ENCODE results near the gene FALEC. TPM values are rescaled to one million over a fixed set of nuclear protein-coding genes. Genes with fewer than 3 reads are reported as not detected.
"Not testable (repeated sequence)": the region's sequence is repeated elsewhere in the genome, so short reads cannot be mapped to it uniquely, and the experiment has no call there.

FALEC gene
- polyA plus RNA-seq, 2 of the 4 experiments (the other 2 are of a cell fraction): 0.36 to 0.80 TPM

- not testable (repeated sequence) for H3K9me3 ChIP-seq; ATAC-seq; H3K4me2 ChIP-seq; FAIRE-seq; H3K4me3 ChIP-seq; DNase-seq (ENCODE audit: low read depth in 1 of 2, low spot score in 1 of 2)
- Histone ChIP-seq H3K4me1 (peaks cover 81% of the 10 kb centered on the region), H3K27ac (peak overlapping the region; percentile 97 to 99; a peak in 4 of 6 replicates)
- TF ChIP-seq FOSB (CRISPR knock-in tag; IDR thresholded peaks at IDR 0.05): 0 out of 2 replicates have a peak, but pooled peaks have one; percentile 1
- ChIA-PET CTCF (interaction anchor here (1.7 to 11.6 kb wide), 3 partner anchors 13 to 59 kb away, joined by 3 to 210 read pairs (median 140); partner anchors contain the start of genes ENSA and MCL1), POLR2A (interaction anchor here (0.5 to 7.6 kb wide), 4 partner anchors 12 to 202 kb away, joined by 3 to 201 read pairs (median 4); partner anchors contain the start of genes GOLPH3L, MCL1 and RPRD2)
- WGBS (ENCODE audit: missing lambda C conversion rate): 92% methylated on average over 14 of the region's 14 CpGs
Observed at GRCh38 chr1:150565240-150565991, 49.9 kb downstream of the FALEC start.

- no peak overlapping the region for H3K4me3 ChIP-seq
- ATAC-seq: no peak
- H3K4me2 ChIP-seq: peak overlapping the region; percentile 65
- POLR2A ChIA-PET: interaction anchor here (1.0 to 7.6 kb wide), 4 partner anchors 11 to 130 kb away, joined by 3 to 201 read pairs (median 46); partner anchors contain the start of genes ENSA, GOLPH3L and MCL1
- no peak for DNase-seq (ENCODE audit: low read depth in 1 of 2, low spot score in 1 of 2)
- CTCF ChIA-PET: interaction anchor here (0.9 to 11.6 kb wide), 4 partner anchors 12 to 57 kb away, joined by 3 to 210 read pairs (median 72); partner anchors contain the start of genes ENSA and MCL1
- peak overlapping the region; percentile 79 to 99 for H3K27ac ChIP-seq
- FAIRE-seq: no peak
- TF ChIP-seq CBX8 (IDR thresholded peaks at IDR 0.05) (no peak), SMC3 (IDR thresholded peaks at IDR 0.05) (no peak), CHD2 (IDR thresholded peaks at IDR 0.05; ENCODE audit: low read length, partially characterized antibody) (no peak), FOSB (CRISPR knock-in tag; IDR thresholded peaks at IDR 0.05) (peak; percentile 9; the same call in 1 of the 2 replicates), TFCP2L1 (CRISPR knock-in tag; IDR thresholded peaks at IDR 0.05) (0 out of 2 replicates have a peak, but pooled peaks have one; percentile 24), POLR2AphosphoS2 (conservative IDR thresholded peaks at IDR 0.05; ENCODE audit: low read length) (peak; percentile 22; the same call in 1 of the 2 replicates)
- H3K9me3 ChIP-seq: no peaks in the 10 kb centered on the region
- 96% methylated on average over 12 of the region's 12 CpGs for WGBS (ENCODE audit: missing lambda C conversion rate)
- H3K4me1 ChIP-seq: peaks cover 85% of the 10 kb centered on the region
Observed at GRCh38 chr1:150566589-150567340, 51.2 kb downstream of the FALEC start.

- ChIA-PET POLR2A (interaction anchor here (1.1 to 4.7 kb wide), 3 partner anchors 11 to 130 kb away, joined by 5 to 84 read pairs (median 7); partner anchors contain the start of genes ENSA, GOLPH3L and MCL1), CTCF (interaction anchor here (0.5 to 11.6 kb wide), 7 partner anchors 8 to 381 kb away, joined by 3 to 210 read pairs (median 4); partner anchors contain the start of genes ENSA and MCL1)
- H3K4me2 ChIP-seq: peak overlapping the region; percentile 65
Observed at GRCh38 chr1:150567341-150567716, 51.8 kb downstream of the FALEC start.

GRCh38 chr1:150567717-150568593, 52.4 kb downstream of the FALEC start:
- no peak for FAIRE-seq
- ATAC-seq: peak; percentile 30 to 49
- 40% methylated on average over 10 of the region's 10 CpGs for WGBS (ENCODE audit: missing lambda C conversion rate)
- no peaks in the 10 kb centered on the region for H3K9me3 ChIP-seq
- H3K4me3 ChIP-seq: no peak overlapping the region
- H3K27ac ChIP-seq: peak overlapping the region; percentile 79 to 99
- peak; percentile 43 to 77 for DNase-seq (ENCODE audit: low read depth in 1 of 2, low spot score in 1 of 2)
- ChIA-PET POLR2A (interaction anchor here (0.7 to 4.7 kb wide), 5 partner anchors 8 to 439 kb away, joined by 3 to 84 read pairs (median 5); partner anchors contain the start of genes ENSA, GOLPH3L, MCL1 and MINDY1), CTCF (interaction anchor here (0.5 to 11.6 kb wide), 11 partner anchors 8 to 382 kb away, joined by 3 to 210 read pairs (median 4); partner anchors contain the start of genes ENSA and MCL1)
- H3K4me2 ChIP-seq: peak overlapping the region; percentile 65
- H3K4me1 ChIP-seq: peaks cover 87% of the 10 kb centered on the region
- TF ChIP-seq TP53 (CRISPR knock-in tag; IDR thresholded peaks at IDR 0.05): peak; percentile 21; the same call in 1 of the 2 replicates
- no peak for TF ChIP-seq NPAS2 (CRISPR knock-in tag; IDR thresholded peaks at IDR 0.05; ENCODE audit: borderline replicate concordance)
- peak; percentile 74 for TF ChIP-seq HOXA7 (CRISPR knock-in tag; IDR thresholded peaks at IDR 0.05)
- peak; percentile 53; the same call in 1 of the 2 replicates for TF ChIP-seq USF2 (IDR thresholded peaks at IDR 0.05)
- peak; percentile 79; the same call in 1 of the 2 replicates for TF ChIP-seq RARB (CRISPR knock-in tag; IDR thresholded peaks at IDR 0.05)
- no peak for TF ChIP-seq SREBF2 (IDR thresholded peaks at IDR 0.05)
- peak; percentile 97 for TF ChIP-seq POLR2AphosphoS2 (conservative IDR thresholded peaks at IDR 0.05; ENCODE audit: low read length)
- TF ChIP-seq HDAC2 (IDR thresholded peaks at IDR 0.05): no peak
- TF ChIP-seq ZSCAN20 (CRISPR knock-in tag; IDR thresholded peaks at IDR 0.05): no peak
- TF ChIP-seq FOSL2 (IDR thresholded peaks at IDR 0.05): no peak
- 0 out of 2 replicates have a peak, but pooled peaks have one; percentile 11 for TF ChIP-seq FOSL2 (CRISPR knock-in tag; IDR thresholded peaks at IDR 0.05)
- TF ChIP-seq FOXS1 (CRISPR knock-in tag; IDR thresholded peaks at IDR 0.05): peak; percentile 65; the same call in 1 of the 2 replicates
- TF ChIP-seq MYC (IDR thresholded peaks at IDR 0.05; ENCODE audit: borderline replicate concordance, low read length): no peak
- TF ChIP-seq BCL3 (IDR thresholded peaks at IDR 0.05): no peak
- no peak for TF ChIP-seq CHD4 (IDR thresholded peaks at IDR 0.05; ENCODE audit: borderline replicate concordance)
- no peak for TF ChIP-seq POLR2A (IDR thresholded peaks at IDR 0.05; ENCODE audit: low read length)
- peak; percentile 45 to 53; a peak in 2 of 5 replicates for TF ChIP-seq JUN (IDR thresholded peaks at IDR 0.05)
- peak; percentile 8 for TF ChIP-seq CHD2 (IDR thresholded peaks at IDR 0.05; ENCODE audit: low read length, partially characterized antibody)
- TF ChIP-seq BHLHE40 (IDR thresholded peaks at IDR 0.05; ENCODE audit: low read depth, low read length): no peak

More at GRCh38 chr1:150567341-150567716, 51.8 kb downstream of the FALEC start:
- ATAC-seq (no peak; a peak in 1 of 6 replicates), FAIRE-seq (no peak), DNase-seq (ENCODE audit: low read depth in 1 of 2, low spot score in 1 of 2) (no peak)
- Histone ChIP-seq H3K4me3 (no peak overlapping the region), H3K27ac (peak overlapping the region; percentile 79 to 99), H3K9me3 (no peaks in the 10 kb centered on the region), H3K4me1 (peaks cover 87% of the 10 kb centered on the region)
- 88% methylated on average over 3 of the region's 3 CpGs for WGBS (ENCODE audit: missing lambda C conversion rate)
- TF ChIP-seq NPAS2 (CRISPR knock-in tag; IDR thresholded peaks at IDR 0.05; ENCODE audit: borderline replicate concordance) (no peak), HOXA7 (CRISPR knock-in tag; IDR thresholded peaks at IDR 0.05) (peak; percentile 64; the same call in 1 of the 2 replicates)
